Activated CD4-positive, alpha-beta T cell treated with anti-CD3 and anti-CD28 coated beads, Interleukin-2, Interleukin-4, amounts not matched to agents 100 ng/mL and 50 ng/mL, durations not matched to agents 16 hours and 8 hours (primary cell): ENCODE measurements around the gene SNX5.

ENCODE experiments used
- DNase-seq: peaks from one replicate; pipeline ENCODE4 v3.0.0-alpha.2; 2020; ENCODE audit warnings: low spot score

The SNX5 gene

DNA sequence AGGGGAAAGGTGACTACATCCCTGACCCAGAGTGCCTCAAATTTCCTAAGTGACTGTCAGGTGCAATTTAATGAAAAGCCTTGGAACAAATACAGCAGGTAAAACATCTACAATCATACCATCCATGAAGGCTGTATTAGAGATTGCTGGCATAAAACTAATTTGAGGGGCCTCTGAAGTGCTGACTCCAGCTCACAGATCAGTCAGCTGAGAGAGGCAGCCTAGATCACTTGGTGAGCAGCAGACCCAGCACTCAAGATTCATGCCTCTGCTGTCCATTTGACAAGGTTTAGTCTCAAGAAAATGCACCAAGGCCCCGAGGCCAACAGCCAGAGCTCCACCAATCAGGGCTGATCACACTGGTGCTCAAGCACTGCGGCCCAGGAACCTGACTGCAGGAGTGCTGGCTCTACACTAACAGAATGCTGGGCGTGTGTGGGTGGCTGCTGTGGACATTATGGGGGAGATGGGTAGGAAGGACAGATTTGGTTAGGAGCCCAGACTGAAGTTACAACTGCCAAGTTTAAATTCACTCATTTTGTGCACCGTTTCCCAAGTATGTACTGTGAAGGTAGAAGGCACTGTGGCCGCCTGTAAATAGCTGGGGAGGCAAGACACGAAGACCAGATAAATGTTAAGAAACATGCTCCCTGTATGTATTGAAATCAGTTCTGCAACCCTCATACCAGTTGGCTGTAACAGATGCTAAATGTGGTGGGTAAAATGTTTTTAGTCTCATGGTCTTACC is 28.2 kb downstream of the SNX5 start:
- no peak for DNase-seq

DNA sequence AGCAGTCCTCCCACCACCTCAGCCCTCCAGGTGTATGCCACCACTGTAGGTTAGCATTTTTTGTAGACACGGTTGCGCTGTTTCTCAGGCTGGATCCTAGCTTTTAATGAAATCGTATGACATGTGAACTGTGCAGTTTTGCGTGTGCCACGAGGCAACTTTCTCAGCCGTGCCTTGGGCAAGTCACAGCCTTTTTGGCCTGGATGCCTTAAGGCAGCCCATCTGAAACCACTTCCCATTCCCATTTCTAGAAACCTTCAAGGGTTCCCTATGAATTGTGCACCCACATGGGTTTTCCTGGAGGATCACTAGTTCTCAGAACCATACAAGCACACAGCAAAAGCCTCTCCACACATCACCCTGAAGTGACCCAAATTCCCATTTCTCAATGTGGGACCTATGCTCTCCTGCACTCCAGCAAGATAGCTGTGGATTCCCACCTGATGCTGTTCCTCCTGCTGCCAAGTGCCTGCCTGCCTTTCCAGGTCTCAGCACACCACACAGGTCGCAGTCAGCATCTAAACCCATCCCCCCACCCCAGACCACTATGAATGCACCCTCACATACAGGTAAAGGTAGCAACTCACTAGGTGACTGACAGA is 28.9 kb downstream of the SNX5 start:
- no peak for DNase-seq

DNA sequence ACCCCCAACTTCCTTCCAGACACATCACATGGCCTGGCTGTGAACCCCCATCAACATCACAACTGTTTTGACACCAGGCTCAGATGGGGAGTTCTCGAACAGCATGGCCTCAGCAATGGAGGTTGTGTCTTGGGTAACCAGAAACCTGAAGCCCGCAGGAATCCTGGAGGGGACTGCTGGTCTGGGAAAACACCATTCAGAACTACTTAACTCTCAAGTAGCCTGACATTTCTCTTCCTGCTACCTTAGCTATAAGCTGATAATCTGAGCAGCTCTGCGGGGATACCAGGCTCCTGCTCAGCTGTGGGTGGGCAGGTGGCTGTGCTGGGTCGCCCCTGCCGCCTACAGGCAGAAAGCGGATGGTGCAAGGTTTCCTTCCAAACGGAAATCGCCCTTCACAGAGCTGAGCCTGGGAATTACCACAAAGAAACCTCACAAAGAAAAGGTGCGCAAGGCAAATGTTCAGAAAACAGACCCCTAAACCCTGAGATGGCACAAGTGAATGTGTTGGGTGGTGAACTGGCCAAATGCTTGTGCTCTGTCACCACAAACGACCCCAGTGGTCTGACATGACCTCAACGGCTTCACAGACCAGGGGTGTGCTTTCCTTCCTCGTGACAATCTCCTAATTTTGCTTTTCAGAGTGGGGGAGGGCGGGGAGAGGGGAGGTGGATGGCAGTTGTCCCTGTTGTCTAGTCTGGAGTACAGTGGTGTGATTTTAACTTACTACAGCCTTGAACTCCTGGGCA is 29.5 kb downstream of the SNX5 start:
- peak; percentile 63 for DNase-seq

DNA sequence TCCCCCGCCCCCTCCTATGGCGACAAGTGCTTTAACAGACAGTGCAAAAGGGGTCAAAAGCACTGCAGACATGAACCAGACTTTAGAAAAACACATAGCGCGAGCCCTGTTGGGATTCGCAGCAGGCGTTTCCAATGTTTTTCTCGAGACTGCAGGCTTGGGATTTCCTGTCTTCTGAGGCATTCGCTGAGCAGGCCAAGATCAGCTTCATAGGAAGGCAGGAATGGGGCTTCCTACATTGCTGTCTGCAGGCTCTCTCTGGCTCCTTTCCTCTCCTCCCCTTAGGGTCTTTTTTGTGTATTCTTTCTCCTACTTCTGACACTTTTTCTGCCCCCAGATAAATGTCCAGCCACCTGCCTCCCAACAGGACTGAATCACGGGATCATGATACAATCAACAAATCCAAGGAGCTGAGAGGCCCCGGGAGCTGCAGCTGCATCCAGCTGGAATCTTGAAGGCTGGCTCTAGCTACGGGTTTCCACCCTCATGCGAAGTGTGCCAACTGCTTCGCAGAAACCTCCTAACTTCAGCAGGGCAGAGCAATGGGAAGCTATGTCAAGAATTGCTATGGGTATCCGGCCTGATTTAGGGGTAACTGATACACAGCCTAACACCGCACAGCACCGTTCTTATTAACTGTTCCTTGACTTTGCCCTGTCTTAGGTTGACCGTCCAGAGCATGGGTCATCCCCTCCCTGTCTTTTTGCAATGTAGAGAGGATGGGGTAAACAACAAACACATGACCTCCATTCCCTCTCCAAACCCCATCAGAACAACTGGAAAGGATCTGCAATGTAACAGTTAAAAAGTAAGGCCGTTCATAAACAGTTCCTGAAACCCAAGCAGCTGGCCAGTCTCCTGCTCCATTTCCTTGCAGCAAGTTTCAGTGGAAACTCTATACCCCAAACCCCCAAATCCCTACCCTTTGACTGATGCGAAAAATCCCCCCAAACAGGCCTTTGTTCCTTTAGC is 31.5 kb downstream of the SNX5 start:
- no peak for DNase-seq

DNA sequence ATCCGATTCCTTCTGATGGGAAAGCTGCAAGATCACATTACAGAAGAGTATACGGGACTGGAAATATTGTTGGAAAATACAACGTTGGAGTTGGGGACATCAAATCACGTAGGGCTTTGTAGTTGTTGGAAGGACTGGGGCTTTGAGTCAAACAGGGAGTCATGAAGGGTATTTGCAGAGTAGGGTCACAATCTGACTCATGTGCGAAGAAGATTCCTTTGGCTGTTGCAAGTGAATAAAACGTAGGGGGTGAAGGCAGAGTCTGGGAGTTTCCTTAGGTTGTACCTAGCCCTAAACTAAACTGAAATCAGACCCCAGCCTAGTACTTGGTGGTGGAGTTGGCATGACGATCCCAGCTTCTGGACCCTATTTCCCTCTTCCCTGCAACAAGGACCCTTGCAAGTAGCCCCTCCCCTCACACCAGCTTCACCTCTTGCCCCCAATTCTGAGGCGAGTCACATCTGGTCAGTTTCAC is 32.3 kb downstream of the SNX5 start:
- no peak for DNase-seq

DNA sequence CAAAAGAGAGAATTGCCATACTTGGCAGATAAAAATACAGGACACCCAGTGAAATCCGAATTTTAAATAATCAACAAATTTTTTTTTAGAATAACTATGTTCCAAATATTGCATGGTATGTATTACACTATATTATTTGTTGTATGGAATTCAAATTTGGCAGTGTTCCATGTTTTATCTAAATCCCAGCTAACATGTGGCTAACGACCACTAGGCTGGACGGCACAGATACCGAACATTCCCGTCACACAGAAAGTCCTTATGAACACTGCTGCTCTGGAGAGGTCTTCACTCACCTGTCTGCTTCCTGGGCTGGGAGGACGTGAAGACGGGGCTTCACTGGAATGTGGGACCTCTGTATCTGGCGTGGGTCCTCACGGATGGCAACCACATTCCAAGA is 32.8 kb downstream of the SNX5 start:
- DNase-seq, result no peak

DNA sequence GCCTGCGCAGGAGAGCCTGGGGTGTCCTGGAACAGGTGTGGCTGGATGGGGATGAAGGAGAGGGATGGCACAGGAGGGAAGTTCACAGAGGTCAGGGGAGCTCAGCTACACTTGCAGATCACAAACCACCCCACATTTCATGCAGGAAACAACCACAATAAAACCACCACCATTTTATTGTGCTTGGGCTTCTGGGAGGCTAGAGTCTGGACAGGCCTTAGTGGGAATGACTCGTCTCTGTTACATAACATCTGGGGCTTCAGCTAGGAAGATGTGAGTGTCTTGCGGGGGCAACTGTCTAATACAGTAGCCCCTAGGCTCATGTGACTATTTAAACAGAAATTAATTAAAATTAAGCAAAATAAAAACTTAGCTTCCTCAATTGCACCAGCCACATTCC is 33.4 kb downstream of the SNX5 start:
- no peak for DNase-seq

DNA sequence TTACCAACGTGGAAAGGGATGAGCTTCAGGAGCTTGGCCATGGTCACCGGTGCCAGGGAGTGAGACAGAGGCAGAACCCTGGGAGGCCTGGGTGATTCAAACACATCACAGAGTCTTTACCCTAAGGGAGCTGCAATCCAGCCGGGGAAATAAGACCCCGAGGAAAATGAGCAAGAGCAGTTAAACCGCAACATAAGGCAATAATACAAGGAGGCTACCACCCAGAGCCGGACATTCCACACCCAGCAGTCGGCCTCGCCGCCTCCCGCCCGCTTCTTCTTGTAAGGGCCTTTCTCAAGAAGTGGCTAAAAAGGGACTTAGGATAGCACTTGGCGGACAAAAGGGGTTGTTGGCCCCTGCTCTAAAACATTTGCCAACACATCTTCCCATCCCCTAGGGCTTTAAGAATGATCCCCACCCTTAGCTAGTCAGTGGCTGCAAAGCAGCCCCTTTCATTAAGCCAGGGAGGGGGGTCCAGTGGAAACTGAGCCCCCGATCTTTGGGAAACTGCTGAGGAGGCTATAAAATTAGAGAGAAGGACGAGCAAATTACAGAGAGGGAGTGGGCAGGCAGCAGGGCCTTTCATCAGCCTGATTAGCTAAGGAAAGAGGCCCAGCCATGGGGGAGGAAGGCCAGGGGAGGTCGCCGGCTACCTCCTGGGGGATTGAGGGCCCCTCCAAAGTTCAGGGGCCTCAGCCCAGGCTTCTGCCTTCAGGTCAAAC is 34.3 kb downstream of the SNX5 start:
- no peak for DNase-seq

DNA sequence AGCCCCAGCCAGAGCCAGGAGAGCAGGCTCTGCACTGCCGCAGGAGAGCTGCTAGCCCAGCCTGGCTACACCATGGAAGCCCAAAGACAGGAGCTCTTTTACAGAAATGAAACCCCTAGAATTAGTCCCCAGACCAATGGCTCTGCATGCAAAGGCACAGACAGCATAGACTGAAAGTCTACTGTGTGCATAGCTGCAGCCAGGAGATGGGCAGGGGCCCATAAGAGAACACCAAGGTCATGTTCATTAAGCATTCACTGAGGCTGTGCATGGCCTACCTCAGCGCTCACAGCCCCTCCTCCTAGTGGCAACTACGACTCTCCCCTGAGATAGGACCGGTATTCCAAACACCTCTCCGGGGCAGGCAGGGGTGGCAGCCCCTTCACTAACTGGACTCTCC is 34.9 kb downstream of the SNX5 start:
- DNase-seq, result no peak

DNA sequence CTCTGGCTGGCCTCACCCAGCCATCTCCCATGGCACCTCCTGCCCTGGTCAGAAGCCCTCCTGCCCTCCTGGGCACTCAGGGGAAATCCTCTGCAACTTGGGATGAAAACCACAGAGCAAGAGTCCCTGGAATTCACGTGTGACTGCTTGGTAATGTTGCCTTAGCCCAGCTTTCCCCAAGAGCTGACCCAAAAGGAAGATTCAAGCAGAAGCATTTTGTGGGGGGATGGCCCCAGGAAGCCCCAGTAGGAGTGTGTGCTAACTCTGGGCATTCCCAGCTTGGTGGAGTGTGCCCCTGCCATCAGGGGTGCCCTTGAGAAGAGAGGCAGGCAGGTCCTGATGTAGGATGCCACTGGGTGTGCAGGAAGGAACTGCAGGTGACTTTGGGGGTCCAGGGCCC is 35.5 kb downstream of the SNX5 start:
- no peak for DNase-seq

DNA sequence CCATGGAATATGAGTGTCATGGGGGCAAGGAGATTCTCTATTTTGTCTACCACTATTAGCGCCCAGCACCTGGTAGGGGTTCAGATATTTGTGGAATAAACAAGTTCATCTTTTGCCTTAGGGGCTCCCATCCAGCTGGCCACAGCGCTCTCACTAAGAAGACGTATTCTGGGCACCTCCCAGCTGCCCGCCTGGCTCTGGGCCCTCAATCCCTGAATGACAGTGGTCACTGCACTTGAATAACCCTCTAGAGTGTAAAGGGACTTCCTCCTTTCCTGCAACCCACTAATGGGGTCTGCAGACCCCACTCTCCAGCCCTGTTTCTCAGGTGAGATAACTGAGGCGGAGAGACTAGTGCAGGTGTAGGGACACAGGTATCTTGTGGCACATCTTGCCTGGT is 36.2 kb downstream of the SNX5 start:
- no peak for DNase-seq

DNA sequence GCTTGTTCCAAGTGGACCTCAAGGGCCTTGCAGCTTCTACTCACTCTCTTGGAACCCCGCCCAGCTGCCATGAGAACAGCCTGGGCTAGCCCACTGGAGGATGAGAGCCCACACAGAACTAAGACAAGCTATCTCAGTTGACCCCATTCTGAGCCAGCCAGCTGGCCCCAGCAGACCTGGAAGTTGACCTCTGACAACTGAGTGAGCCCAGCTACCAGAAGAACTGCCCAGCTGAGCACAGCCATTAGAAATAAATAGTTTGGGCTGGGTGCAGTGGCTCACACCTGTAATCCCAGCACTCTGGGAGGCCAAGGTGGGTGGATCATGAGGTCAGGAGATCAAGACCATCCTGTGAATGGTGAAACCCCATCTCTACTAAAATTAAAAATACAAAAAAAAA is 37.1 kb downstream of the SNX5 start:
- no peak for DNase-seq

DNA sequence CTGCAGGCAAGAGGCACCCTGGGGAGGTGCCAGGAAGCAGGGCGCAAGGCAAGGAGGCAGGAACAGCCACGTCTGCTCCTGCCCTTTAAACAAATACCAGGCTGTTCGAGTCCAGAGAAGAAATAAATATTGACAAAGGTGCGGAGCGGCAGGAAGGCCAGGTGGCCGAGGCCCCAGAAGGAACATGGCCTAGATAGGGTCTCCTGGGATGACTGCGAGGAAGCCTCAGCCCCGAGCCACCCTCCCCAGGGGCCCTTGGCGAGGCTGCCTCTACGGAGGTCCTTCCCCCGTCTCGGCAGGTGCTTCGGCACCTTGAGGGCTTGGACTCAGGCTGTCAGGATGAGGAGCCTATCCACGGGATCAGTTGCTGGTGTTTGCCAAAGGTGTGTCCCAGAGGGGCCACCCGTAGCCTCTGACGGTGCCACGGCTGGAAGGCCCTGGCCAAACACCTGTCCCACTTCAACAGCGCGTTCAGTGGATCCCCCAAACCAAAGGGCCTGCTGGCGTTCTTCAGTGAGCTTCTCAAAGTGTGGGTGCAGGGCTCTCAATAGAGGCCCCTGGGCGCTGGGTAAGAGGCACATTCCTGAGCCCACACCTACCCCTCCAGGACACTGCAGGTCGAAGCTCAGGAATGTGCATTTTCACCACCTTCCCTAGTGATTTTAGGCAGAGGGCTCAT is 39.8 kb downstream of the SNX5 start:
- no peak for DNase-seq

DNA sequence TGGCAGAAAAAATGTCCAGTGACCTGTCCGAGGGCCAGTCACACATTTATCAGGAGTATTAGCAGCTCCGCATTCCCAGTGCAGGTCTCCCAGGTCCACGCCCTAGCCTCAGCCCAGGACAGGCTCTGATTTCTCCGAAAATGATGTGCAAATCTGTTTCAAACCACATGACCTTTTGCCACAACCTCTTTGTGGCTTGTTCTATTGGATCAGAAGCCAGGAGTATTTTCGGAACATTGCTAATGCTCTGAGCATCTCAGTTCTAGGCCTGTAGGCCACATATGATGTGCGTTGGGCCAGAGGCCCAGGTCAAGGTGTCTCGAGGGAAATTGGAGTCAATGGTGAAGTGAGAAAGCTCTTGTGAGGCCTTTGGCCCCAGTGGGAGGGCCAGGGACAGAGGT is 40.4 kb downstream of the SNX5 start:
- DNase-seq, result no peak

DNA sequence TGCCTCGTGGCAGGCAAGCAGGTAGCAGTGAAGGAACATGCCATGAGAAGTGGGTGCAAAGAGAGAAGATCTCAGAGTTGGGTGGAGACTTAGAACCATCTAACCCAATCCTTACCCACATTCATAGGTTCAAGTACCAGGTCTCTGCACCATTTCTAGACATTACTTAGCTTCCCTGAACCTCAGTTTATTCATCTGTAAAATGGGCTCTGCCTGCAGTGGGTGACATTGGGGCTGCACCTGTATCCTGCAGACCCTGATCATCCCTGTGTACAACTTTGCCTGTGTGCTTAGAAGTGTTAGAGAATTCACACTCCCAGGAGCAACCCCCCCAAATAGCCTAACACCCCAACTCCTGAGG is 42.7 kb downstream of the SNX5 start:
- DNase-seq, result no peak

DNA sequence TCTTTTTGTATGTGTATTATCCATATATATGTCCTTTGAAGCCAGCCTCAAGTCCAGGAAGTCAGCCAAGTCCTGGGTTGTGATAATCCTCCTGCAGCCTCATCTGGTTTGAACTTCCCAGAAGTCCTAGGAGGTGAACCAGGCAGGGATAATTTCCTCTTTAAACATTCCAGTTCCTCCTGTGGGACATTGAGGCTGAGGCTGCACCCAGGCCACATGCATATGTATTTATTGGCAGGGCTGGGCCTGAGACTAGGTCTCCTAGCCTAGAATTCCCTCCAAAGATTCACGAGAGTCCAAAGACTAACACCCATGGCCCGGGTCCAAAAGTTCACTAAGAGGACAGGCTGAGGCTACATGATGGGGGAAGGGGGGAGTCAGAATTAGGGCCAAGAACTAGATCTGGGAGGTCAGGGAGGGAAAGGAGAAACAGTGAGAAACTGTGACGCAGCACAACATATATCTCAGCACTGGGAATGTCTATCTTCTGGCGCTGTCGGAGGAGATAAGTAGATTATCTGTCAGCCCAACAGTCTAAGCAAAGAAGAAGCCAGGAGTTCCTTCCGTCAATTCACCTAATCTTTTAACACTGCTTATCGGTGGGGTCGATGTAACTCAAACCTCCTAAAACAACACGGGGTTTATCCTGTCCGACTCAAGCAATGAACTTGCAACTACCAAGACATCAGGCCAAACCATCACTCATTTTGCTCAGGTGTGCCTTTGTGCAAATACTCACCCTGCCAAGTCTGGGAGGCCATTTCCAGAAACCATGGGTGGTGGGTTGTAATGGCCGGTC is 43.3 kb downstream of the SNX5 start:
- no peak for DNase-seq

DNA sequence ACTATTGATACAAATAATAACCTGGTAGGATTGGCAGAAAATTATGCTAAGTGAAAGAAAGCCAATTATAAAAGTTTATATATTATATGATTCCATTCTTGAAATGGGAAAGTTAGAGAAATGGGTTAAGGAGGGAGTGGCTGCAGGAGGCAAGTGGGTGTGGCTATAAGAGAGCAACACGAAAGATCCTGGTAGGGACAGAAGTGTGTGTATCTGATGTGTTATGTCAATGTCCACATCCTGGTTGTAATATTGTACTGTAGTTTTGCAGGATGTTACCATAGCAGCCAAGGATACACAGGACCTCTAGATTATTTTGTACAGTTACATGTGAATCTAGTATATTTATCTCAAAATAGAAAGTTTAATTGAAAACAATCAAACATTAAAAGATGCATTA is 46.8 kb downstream of the SNX5 start:
- no peak for DNase-seq

DNA sequence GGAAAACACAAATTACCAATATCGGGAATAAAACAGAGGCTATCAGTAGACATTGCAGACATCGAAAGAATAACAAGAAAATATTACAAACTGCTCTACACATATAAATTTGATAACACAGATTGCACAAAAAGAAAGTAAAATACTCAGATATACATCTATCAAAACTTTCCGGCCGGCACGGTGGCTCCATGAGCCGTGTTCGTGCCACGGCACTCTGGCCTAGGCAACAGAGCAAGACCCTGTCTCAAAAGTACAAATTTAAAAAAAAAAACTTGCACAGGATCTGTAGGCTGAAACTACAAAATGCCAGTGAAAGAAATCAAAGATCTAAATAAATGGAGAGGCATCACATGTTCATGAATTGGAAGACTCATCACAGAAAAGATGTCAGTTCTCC is 49.4 kb downstream of the SNX5 start:
- DNase-seq, result no peak

DNA sequence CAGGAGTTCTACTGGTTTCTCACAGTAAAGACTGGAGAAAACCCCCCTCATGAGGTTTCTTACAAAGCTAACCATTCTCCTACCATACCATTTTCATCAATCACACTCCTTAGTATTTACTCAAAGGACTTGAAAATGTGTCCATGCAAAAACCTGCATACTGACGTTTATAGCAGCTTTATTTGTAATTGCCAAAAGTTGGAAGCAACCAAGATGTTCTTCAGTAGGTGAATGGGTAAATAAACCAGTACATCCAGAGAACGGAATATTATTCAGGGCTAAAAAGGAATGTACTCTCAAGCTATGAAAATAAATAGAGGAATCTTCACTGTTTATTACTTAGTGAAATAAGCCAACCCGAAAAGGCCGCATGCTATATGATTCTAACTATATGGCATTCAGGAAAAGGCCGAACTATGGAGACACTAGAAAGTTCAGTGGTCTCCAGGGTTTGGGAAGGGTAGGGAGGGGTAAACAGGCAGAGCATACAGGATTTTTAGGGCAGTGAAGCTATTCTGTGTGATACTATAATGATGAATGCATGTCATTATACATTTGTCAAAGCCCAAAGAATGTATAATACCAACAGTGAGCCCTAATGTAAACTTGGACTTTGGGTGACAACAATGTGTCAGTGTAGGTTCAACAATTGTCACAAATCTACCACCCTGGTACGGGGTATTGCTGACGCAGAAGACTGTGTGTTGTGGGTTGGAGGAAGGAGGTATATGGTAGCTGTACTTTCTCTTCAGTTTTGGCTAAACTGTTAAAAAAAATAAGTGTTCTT is 50.6 kb downstream of the SNX5 start:
- DNase-seq, result no peak
